Measurements from ENCODE around the gene METTL3. TPM values are rescaled to one million over a fixed set of nuclear protein-coding genes. Genes with fewer than 3 reads are reported as not detected.
"Not testable (repeated sequence)": the region's sequence is repeated elsewhere in the genome, so short reads cannot be mapped to it uniquely, and the experiment has no call there.

The METTL3 gene
- total RNA-seq (2014; rRNA removed; shearing (Covaris generic); ENCODE audit: low replicate concordance), result 83.1 and 105 TPM in 2 replicates

GRCh38 chr14:21510735-21511657 is at the start of gene METTL3:
TSS of gene METTL3 (minus strand) at chr14:21511340. CDS start at chr14:21511223, 117 bp downstream.
- Histone ChIP-seq H3K27ac (ENCODE audit: low read length) (peak within 1 kb of the TSS; percentile 27; the same call in 1 of the 2 replicates), H3K9me2 (replicated peaks; ENCODE audit: insufficient read depth, low read length) (no peaks in the 10 kb centered on the region; the same call in 1 of the 2 replicates), H4K20me1 (ENCODE audit: insufficient read depth, low read depth, low read length) (peaks cover 7% of the 10 kb centered on the region; the same call in 1 of the 2 replicates), H3K36me3 (ENCODE audit: insufficient read depth, low read length) (peaks cover 8% of the 10 kb centered on the region), H3K9me3 (ENCODE audit: low read length) (no peaks in the 10 kb centered on the region), H3K79me2 (ENCODE audit: low read length) (peaks cover 50% of the 10 kb centered on the region), H3K9ac (ENCODE audit: low read length) (peak within 1 kb of the TSS; percentile 92), H3K4me3 (ENCODE audit: low read length) (peak within 1 kb of the TSS; percentile 91), H3K4me1 (ENCODE audit: low read length) (peaks cover 22% of the 10 kb centered on the region), H2AFZ (ENCODE audit: low read length) (peak within 1 kb of the TSS; percentile 76; the same call in 1 of the 2 replicates), H3K4me2 (ENCODE audit: low read depth, low read length, poor library complexity, severe bottlenecking) (peak within 1 kb of the TSS; percentile 96), H3K27me3 (ENCODE audit: low read length) (no peaks in the 10 kb centered on the region)
- peak; percentile 99 for DNase-seq

GRCh38 chr14:21558703-21559170 is 47.6 kb upstream of the METTL3 start:
- Histone ChIP-seq H3K27ac (ENCODE audit: low read length) (no peak overlapping the region), H3K36me3 (ENCODE audit: insufficient read depth, low read length) (no peaks in the 10 kb centered on the region), H3K4me2 (ENCODE audit: low read depth, low read length, poor library complexity, severe bottlenecking) (no peak overlapping the region), H3K27me3 (ENCODE audit: low read length) (no peaks in the 10 kb centered on the region), H3K9me2 (replicated peaks; ENCODE audit: insufficient read depth, low read length) (no peaks in the 10 kb centered on the region), H3K4me3 (ENCODE audit: low read length) (no peak overlapping the region), H4K20me1 (ENCODE audit: insufficient read depth, low read depth, low read length) (no peaks in the 10 kb centered on the region), H3K4me1 (ENCODE audit: low read length) (peaks cover 6% of the 10 kb centered on the region), H3K79me2 (ENCODE audit: low read length) (no peaks in the 10 kb centered on the region), H3K9ac (ENCODE audit: low read length) (no peak overlapping the region), H3K9me3 (ENCODE audit: low read length) (no peaks in the 10 kb centered on the region), H2AFZ (ENCODE audit: low read length) (no peak overlapping the region)
- no peak for DNase-seq

GRCh38 chr14:21557084-21557901 is 46.2 kb upstream of the METTL3 start:
- no peak overlapping the region for H3K27ac ChIP-seq (ENCODE audit: low read length)
- H3K9ac ChIP-seq (ENCODE audit: low read length), result peak overlapping the region; percentile 19
- no peaks in the 10 kb centered on the region for H3K9me2 ChIP-seq (replicated peaks; ENCODE audit: insufficient read depth, low read length)
- peak overlapping the region; percentile 25; the same call in 1 of the 2 replicates for H2AFZ ChIP-seq (ENCODE audit: low read length)
- peak overlapping the region; percentile 57 for H3K4me2 ChIP-seq (ENCODE audit: low read depth, low read length, poor library complexity, severe bottlenecking)
- H3K4me3 ChIP-seq (ENCODE audit: low read length), result peak overlapping the region; percentile 38; the same call in 1 of the 2 replicates
- no peaks in the 10 kb centered on the region for H3K79me2 ChIP-seq (ENCODE audit: low read length)
- peak; percentile 97 for DNase-seq
- no peaks in the 10 kb centered on the region for H3K36me3 ChIP-seq (ENCODE audit: insufficient read depth, low read length)
- H4K20me1 ChIP-seq (ENCODE audit: insufficient read depth, low read depth, low read length), result no peaks in the 10 kb centered on the region
- no peaks in the 10 kb centered on the region for H3K27me3 ChIP-seq (ENCODE audit: low read length)
- no peaks in the 10 kb centered on the region for H3K9me3 ChIP-seq (ENCODE audit: low read length)
- H3K4me1 ChIP-seq (ENCODE audit: low read length), result peaks cover 6% of the 10 kb centered on the region

- Histone ChIP-seq H4K20me1 (ENCODE audit: insufficient read depth, low read depth, low read length) (no peaks in the 10 kb centered on the region), H2AFZ (ENCODE audit: low read length) (no peak overlapping the region), H3K4me3 (ENCODE audit: low read length) (no peak overlapping the region), H3K4me1 (ENCODE audit: low read length) (peaks cover 6% of the 10 kb centered on the region), H3K9me2 (replicated peaks; ENCODE audit: insufficient read depth, low read length) (no peaks in the 10 kb centered on the region), H3K79me2 (ENCODE audit: low read length) (no peaks in the 10 kb centered on the region), H3K36me3 (ENCODE audit: insufficient read depth, low read length) (no peaks in the 10 kb centered on the region), H3K27me3 (ENCODE audit: low read length) (no peaks in the 10 kb centered on the region), H3K4me2 (ENCODE audit: low read depth, low read length, poor library complexity, severe bottlenecking) (no peak overlapping the region), H3K9ac (ENCODE audit: low read length) (no peak overlapping the region), H3K9me3 (ENCODE audit: low read length) (no peaks in the 10 kb centered on the region), H3K27ac (ENCODE audit: low read length) (no peak overlapping the region)
- no peak for DNase-seq
Measured at GRCh38 chr14:21556378-21557083, 45.4 kb upstream of the METTL3 start.

- H3K9me3 ChIP-seq (ENCODE audit: low read length), result no peaks in the 10 kb centered on the region
- no peak overlapping the region for H2AFZ ChIP-seq (ENCODE audit: low read length)
- no peaks in the 10 kb centered on the region for H4K20me1 ChIP-seq (ENCODE audit: insufficient read depth, low read depth, low read length)
- no peak overlapping the region for H3K9ac ChIP-seq (ENCODE audit: low read length)
- no peaks in the 10 kb centered on the region for H3K79me2 ChIP-seq (ENCODE audit: low read length)
- DNase-seq, result no peak
- H3K36me3 ChIP-seq (ENCODE audit: insufficient read depth, low read length), result no peaks in the 10 kb centered on the region
- no peak overlapping the region for H3K4me2 ChIP-seq (ENCODE audit: low read depth, low read length, poor library complexity, severe bottlenecking)
- H3K27ac ChIP-seq (ENCODE audit: low read length), result no peak overlapping the region
- H3K9me2 ChIP-seq (replicated peaks; ENCODE audit: insufficient read depth, low read length), result no peaks in the 10 kb centered on the region
- H3K4me3 ChIP-seq (ENCODE audit: low read length), result no peak overlapping the region
- peaks cover 6% of the 10 kb centered on the region for H3K4me1 ChIP-seq (ENCODE audit: low read length)
- no peaks in the 10 kb centered on the region for H3K27me3 ChIP-seq (ENCODE audit: low read length)
Measured at GRCh38 chr14:21553266-21553665, 42.1 kb upstream of the METTL3 start.

- H2AFZ ChIP-seq (ENCODE audit: low read length); H3K4me3 ChIP-seq (ENCODE audit: low read length); H3K4me1 ChIP-seq (ENCODE audit: low read length); H3K4me2 ChIP-seq (ENCODE audit: low read depth, low read length, poor library complexity, severe bottlenecking); H3K36me3 ChIP-seq (ENCODE audit: insufficient read depth, low read length); H3K79me2 ChIP-seq (ENCODE audit: low read length); H3K9me2 ChIP-seq (replicated peaks; ENCODE audit: insufficient read depth, low read length); DNase-seq; H3K27ac ChIP-seq (ENCODE audit: low read length); H3K27me3 ChIP-seq (ENCODE audit: low read length); H3K9me3 ChIP-seq (ENCODE audit: low read length); H3K9ac ChIP-seq (ENCODE audit: low read length); H4K20me1 ChIP-seq (ENCODE audit: insufficient read depth, low read depth, low read length): not testable (repeated sequence)
Measured at GRCh38 chr14:21544588-21544987, 33.4 kb upstream of the METTL3 start.

- Histone ChIP-seq H3K4me3 (ENCODE audit: low read length) (no peak overlapping the region), H3K27ac (ENCODE audit: low read length) (no peak overlapping the region), H3K9me2 (replicated peaks; ENCODE audit: insufficient read depth, low read length) (no peaks in the 10 kb centered on the region), H4K20me1 (ENCODE audit: insufficient read depth, low read depth, low read length) (no peaks in the 10 kb centered on the region), H3K36me3 (ENCODE audit: insufficient read depth, low read length) (no peaks in the 10 kb centered on the region), H3K9me3 (ENCODE audit: low read length) (no peaks in the 10 kb centered on the region), H2AFZ (ENCODE audit: low read length) (no peak overlapping the region), H3K79me2 (ENCODE audit: low read length) (no peaks in the 10 kb centered on the region), H3K4me1 (ENCODE audit: low read length) (peaks cover 3% of the 10 kb centered on the region), H3K4me2 (ENCODE audit: low read depth, low read length, poor library complexity, severe bottlenecking) (no peak overlapping the region), H3K9ac (ENCODE audit: low read length) (no peak overlapping the region), H3K27me3 (ENCODE audit: low read length) (no peaks in the 10 kb centered on the region)
- no peak for DNase-seq
Measured at GRCh38 chr14:21543963-21544362, 32.8 kb upstream of the METTL3 start.
